K562 (cell line): Measurements from ENCODE around the gene MPZL1. TPM values are rescaled to one million over a fixed set of nuclear protein-coding genes. Genes with fewer than 3 reads are reported as not detected.

Source experiments
- ATF1 ChIP-seq, 2 experiments: fragments of 450-650 bp in 1 of 2; IDR thresholded peaks; 2 replicates each; pipeline ENCODE4 v1.6.1; 2016; ENCODE audit warnings: missing compliant biosample characterization in 1 of 2, missing genetic modification characterization in 1 of 2
- CBX8 ChIP-seq: fragments of 200-600 bp; sonication (generic); IDR thresholded peaks from 2 replicates; pipeline ENCODE4 v1.6.1; 2012; ENCODE audit warnings: borderline replicate concordance, mixed run types, low read depth, mild to moderate bottlenecking, moderate library complexity, mixed read lengths, low read length, control low read depth, inconsistent platforms; ENCODE audit not compliant: poor library complexity, severe bottlenecking; ENCODE audit errors: extremely low read depth
- DMBX1 ChIP-seq: fragments of 250-450 bp; sonication (Bioruptor Pico); IDR thresholded peaks from 2 replicates; pipeline ENCODE4 v1.8.0; 2022; ENCODE audit warnings: inconsistent platforms, mild to moderate bottlenecking, moderate library complexity, borderline replicate concordance
- ETV5 ChIP-seq: sonication (generic); formaldehyde crosslinking; IDR thresholded peaks from 2 replicates; pipeline ENCODE4 v1.4.0; 2020; ENCODE audit warnings: low read depth, mild to moderate bottlenecking, missing genetic modification reagents
- FOXK1 ChIP-seq: sonication (generic); formaldehyde crosslinking; IDR thresholded peaks from 2 replicates; pipeline ENCODE4 v1.8.0; 2022; ENCODE audit warnings: missing genetic modification reagents, mild to moderate bottlenecking, borderline replicate concordance
- MED1 ChIP-seq: sonication (generic); formaldehyde crosslinking; IDR thresholded peaks from 2 replicates; pipeline ENCODE4 v1.8.1; 2023; ENCODE audit warnings: missing genetic modification reagents, borderline replicate concordance
- MTA1 ChIP-seq: fragments of 450-650 bp; IDR thresholded peaks from 2 replicates; pipeline ENCODE4 v1.6.1; 2017; ENCODE audit warnings: borderline replicate concordance
- NBN ChIP-seq: fragments of 450-650 bp; IDR thresholded peaks from 2 replicates; pipeline ENCODE4 v1.6.1; 2016; ENCODE audit warnings: low read depth, mild to moderate bottlenecking
- NEUROD1 ChIP-seq: fragments of 150-350 bp; IDR thresholded peaks from 2 replicates; pipeline ENCODE4 v1.6.1; 2014; ENCODE audit warnings: borderline replicate concordance, low read length, low read depth; ENCODE audit not compliant: partially characterized antibody
- RREB1 ChIP-seq: fragments of 250-450 bp; sonication (Bioruptor Pico); IDR thresholded peaks from 2 replicates; pipeline ENCODE4 v1.4.0; 2020
- SMC3 ChIP-seq: conservative IDR thresholded peaks from 2 replicates; pipeline ENCODE4 v1.6.1; 2011; ENCODE audit warnings: low read depth, low read length, improper control_type of control experiment; ENCODE audit not compliant: insufficient read depth
- SPI1 ChIP-seq: IDR thresholded peaks from 2 replicates; pipeline ENCODE4 v1.6.1; 2011; ENCODE audit warnings: low read depth, low read length, control low read depth, borderline replicate concordance
- SREBF1 ChIP-seq: fragments of 150-350 bp; IDR thresholded peaks from 2 replicates; pipeline ENCODE4 v1.6.1; 2014; ENCODE audit warnings: antibody characterized with exemption, low read depth, low read length, borderline replicate concordance
- SRF ChIP-seq, 2 experiments: fragments of 250-450, 450-650 bp in 1 of 2; sonication (Bioruptor Pico) in 1 of 2; sonication (generic) in 1 of 2; formaldehyde crosslinking; IDR thresholded peaks; 2 replicates each; pipeline versions ENCODE4 v1.5.0 to v1.5.1; 2020 to 2022; ENCODE audit warnings: mild to moderate bottlenecking in 1 of 2, missing genetic modification reagents in 1 of 2
- TARDBP ChIP-seq: fragments of 450-650 bp; IDR thresholded peaks from 2 replicates; pipeline ENCODE4 v1.6.1; 2016
- ZEB2 ChIP-seq: fragments of 450-650 bp; IDR thresholded peaks from 2 replicates; pipeline ENCODE4 v1.6.1; 2016
- ZFPM2 ChIP-seq: fragments of 250-450 bp; sonication (Bioruptor Pico); IDR thresholded peaks from 2 replicates; pipeline ENCODE4 v1.5.1; 2022; ENCODE audit warnings: mild to moderate bottlenecking
- ZNF212 ChIP-seq: fragments of 450-650 bp; formaldehyde crosslinking; IDR thresholded peaks from 2 replicates; pipeline ENCODE4 v1.4.0; 2020; ENCODE audit warnings: mild to moderate bottlenecking
- ZNF24 ChIP-seq: fragments of 450-650 bp; IDR thresholded peaks from 2 replicates; pipeline ENCODE4 v1.6.1; 2016
- ZNF589 ChIP-seq: fragments of 200-800 bp; sonication (Bioruptor generic); IDR thresholded peaks from 2 replicates; pipeline ENCODE4 v1.6.1; 2016; ENCODE audit warnings: low read depth, missing genetic modification characterization, missing compliant biosample characterization
- polyA plus RNA-seq, 8 experiments: library from polyadenylated mRNA; depleted of rRNA in 4 of 8; stranded (reverse) in 5 of 8; unstranded in 3 of 8; fragments of >200 nt; fragmentation: Nextera tagmentation in 2 of 8; fragmentation: Illumina TruSeq in 1 of 8; extraction: Ambion mirVana in 2 of 8; extraction: Trizol in 1 of 8; gene quantifications; 2 replicates each; pipeline versions ENCODE4 v1.2.1 to v1.2.3, GENCODE V29; 2011 to 2014; ENCODE audit warnings: inconsistent platforms in 1 of 8, missing spikeins in 1 of 8
- total RNA-seq, 7 experiments: library from RNA; depleted of rRNA in 6 of 7; stranded (reverse); fragments of >200 nt in 6 of 7; fragmentation: Illumina TruSeq in 2 of 7; extraction: Trizol in 2 of 7; gene quantifications; 2 replicates each; pipeline versions ENCODE4 v1.2.1 to v1.2.3, GENCODE V29; 2011 to 2021; ENCODE audit warnings: low replicate concordance in 1 of 7
- TF ChIP-seq, protein P1 (sequence below): sonication (generic); formaldehyde crosslinking; IDR thresholded peaks from 2 replicates; pipeline ENCODE4 v1.9.0; 2022; ENCODE audit warnings: mild to moderate bottlenecking, missing genetic modification reagents

Gene MPZL1
- total and polyA plus RNA-seq, 9 of the 15 experiments (the other 6 are each of a cell fraction or from before 2014, with no cell fraction given): 14.5 to 153 (median 66.5) TPM

DNA sequence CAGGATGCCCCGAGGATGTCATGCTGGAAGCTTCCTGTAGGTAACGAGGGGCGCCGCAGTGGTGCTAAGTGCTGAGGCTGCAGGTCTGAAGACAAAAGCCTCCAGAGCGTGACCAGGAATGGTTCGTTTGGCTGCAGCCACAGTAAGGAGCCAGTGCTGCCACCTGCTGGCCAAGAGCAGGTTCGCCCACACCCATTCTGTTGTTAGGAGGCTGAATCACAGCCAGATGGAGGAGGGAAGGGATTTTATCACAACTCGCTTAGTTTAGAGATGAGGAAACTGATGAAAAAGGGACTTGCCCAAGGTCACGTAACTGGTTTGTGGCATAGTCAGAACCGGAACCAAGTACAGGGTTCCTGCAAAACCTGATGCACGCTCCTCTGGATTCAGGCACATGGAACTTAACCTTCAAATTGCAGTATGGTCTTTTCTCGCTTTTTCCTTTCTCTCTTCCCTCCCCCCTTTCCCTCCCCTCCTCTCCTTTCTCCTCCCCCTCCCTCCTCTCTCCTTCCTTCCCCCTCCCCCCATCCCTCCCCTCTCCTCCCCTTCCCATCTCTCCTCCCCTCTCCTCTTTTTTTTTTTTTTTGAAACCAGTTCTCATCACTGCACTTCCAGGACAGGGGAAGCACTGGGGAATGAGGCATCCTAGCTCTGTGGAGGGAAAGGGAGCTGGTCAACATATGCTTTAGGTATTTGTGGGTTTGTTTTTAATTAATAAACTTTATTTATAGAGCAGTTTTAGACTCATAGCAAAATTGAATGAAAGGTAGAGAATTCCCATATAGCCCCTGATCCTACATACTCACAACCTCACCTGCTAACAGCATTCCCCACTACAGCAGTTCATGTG lies 81.8 kb downstream of the MPZL1 start (continued):
- TF ChIP-seq SREBF1: peak; percentile 36; the same call in 1 of the 2 replicates
- no peak for TF ChIP-seq ATF1 (CRISPR knock-in tag; IDR thresholded peaks at IDR 0.05)
- peak; percentile 34; the same call in 1 of the 2 replicates for TF ChIP-seq ATF1 (tag; IDR thresholded peaks at IDR 0.05)
- 0 out of 2 replicates have a peak, but pooled peaks have one; percentile 59 for TF ChIP-seq RREB1 (CRISPR knock-in tag)
- TF ChIP-seq MTA1: 0 out of 2 replicates have a peak, but pooled peaks have one; percentile 14
- 0 out of 2 replicates have a peak, but pooled peaks have one; percentile 25 for TF ChIP-seq DMBX1 (CRISPR knock-in tag)
- peak; percentile 78 for TF ChIP-seq NBN
- peak; percentile 64; the same call in 1 of the 2 replicates for TF ChIP-seq ZNF24
- peak in 1 of 2 experiments; percentile 77; a peak in 2 of 4 replicates for TF ChIP-seq SRF (CRISPR knock-in tag; IDR thresholded peaks at IDR 0.05)
- TF ChIP-seq ETV5: 0 out of 2 replicates have a peak, but pooled peaks have one; percentile 13
- TF ChIP-seq FOXK1 (CRISPR knock-in tag): no peak
- no peak for TF ChIP-seq SPI1
- TF ChIP-seq NEUROD1: peak; percentile 45
- TF ChIP-seq ZFPM2 (CRISPR knock-in tag): no peak
- TF ChIP-seq, protein P1, sequence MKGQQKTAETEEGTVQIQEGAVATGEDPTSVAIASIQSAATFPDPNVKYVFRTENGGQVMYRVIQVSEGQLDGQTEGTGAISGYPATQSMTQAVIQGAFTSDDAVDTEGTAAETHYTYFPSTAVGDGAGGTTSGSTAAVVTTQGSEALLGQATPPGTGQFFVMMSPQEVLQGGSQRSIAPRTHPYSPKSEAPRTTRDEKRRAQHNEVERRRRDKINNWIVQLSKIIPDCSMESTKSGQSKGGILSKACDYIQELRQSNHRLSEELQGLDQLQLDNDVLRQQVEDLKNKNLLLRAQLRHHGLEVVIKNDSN (CRISPR knock-in tag): peak; percentile 62
- TF ChIP-seq ZNF589: no peak
- TF ChIP-seq TARDBP: peak; percentile 46; the same call in 1 of the 2 replicates
- peak; percentile 92 for TF ChIP-seq SMC3
- no peak for TF ChIP-seq CBX8
- TF ChIP-seq ZNF212: no peak
- no peak for TF ChIP-seq MED1 (CRISPR knock-in tag)
- TF ChIP-seq ZEB2: peak; percentile 59
